Colonic mucosa (tissue), 4 donors: ENCODE measurements around the gene TREX2. TPM values are rescaled to one million over a fixed set of nuclear protein-coding genes. Genes with fewer than 3 reads are reported as not detected.

Experiments
- DNase-seq: peaks from one replicate; pipeline ENCODE4 v3.0.0-alpha.2; 2020
- H3K27ac ChIP-seq: fragments of 200-600 bp; one replicate; pipeline ENCODE4 v1.8.0; 2021
- H3K27me3 ChIP-seq: fragments of 200-600 bp; one replicate; pipeline ENCODE4 v1.8.0; 2021
- H3K36me3 ChIP-seq: fragments of 200-600 bp; one replicate; pipeline ENCODE4 v1.8.0; 2021
- H3K4me1 ChIP-seq: fragments of 200-600 bp; one replicate; pipeline ENCODE4 v1.8.0; 2021; ENCODE audit warnings: mild to moderate bottlenecking
- H3K4me3 ChIP-seq: fragments of 200-600 bp; one replicate; pipeline ENCODE4 v1.8.0; 2021
- H3K9ac ChIP-seq, 2 donors: one replicate each; pipeline ENCODE4 v1.7.0; 2013; ENCODE audit warnings: control low read depth in 2 of 2, low read depth in 2 of 2, low read length in 2 of 2
- H3K9me3 ChIP-seq: fragments of 200-600 bp; one replicate; pipeline ENCODE4 v1.8.0; 2021
- CTCF ChIP-seq: fragments of 200-600 bp; IDR thresholded peaks from one replicate; pipeline ENCODE4 v1.8.0; 2022; ENCODE audit warnings: antibody characterized with exemption, mild to moderate bottlenecking
- intact Hi-C: fragments of 100-400 bp; cut with DNase I; formaldehyde crosslinking; loops from one replicate; pipeline ENCODE4 v1.14.1; 2022
- total RNA-seq, 2 donors: library from RNA; stranded (reverse); fragmentation: NEBNext Ultra II Directional in 1 of 2; extraction: Animal tissue kit (Norgen Biotek cat#: 25700) in 1 of 2; gene quantifications; one replicate each; pipeline ENCODE4 v1.2.1, GENCODE V29; 2021
- donor health status: healthy.
- donor health status: DM: no; HTN: no; CAD: no.
- donor health status: DM: no; HTN: no; CAD: no.

TREX2 gene
- total RNA-seq, 2 donors from 2014 or later, result 1.2 TPM; not detected in 1

GRCh38 chrX:153454901-153455550, 9.2 kb upstream of the TREX2 start:
- no peaks in the 10 kb centered on the region for H3K9me3 ChIP-seq
- H3K9ac ChIP-seq, result no peak overlapping the region
- H3K27me3 ChIP-seq, result no peaks in the 10 kb centered on the region
- TF ChIP-seq CTCF, result no peak
- no peaks in the 10 kb centered on the region for H3K36me3 ChIP-seq
- H3K27ac ChIP-seq, result no peak overlapping the region
- H3K4me3 ChIP-seq, result no peak overlapping the region
- H3K4me1 ChIP-seq, result no peaks in the 10 kb centered on the region
- DNase-seq, result no peak
- intact Hi-C loops, result no loop called here

DNA sequence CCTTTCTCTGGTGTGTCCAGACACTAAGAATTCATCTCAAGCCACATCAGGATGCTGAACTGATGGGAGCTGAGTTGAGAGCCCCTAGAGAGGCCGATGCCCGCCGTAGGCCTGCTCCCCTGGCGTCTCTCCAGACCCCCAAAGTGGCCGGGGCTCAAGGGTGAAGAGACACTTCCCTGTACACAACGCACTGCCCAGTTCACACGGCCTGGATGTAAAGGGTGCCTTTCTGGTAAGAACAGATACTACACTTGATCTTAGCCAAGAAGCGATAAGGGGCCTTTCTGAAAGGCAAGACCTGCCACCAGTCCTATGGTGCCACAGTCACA, 5.1 kb upstream of the TREX2 start:
- intact Hi-C loops, result no loop called here
- no peak for DNase-seq
- H3K9ac ChIP-seq, result no peak overlapping the region
- no peaks in the 10 kb centered on the region for H3K4me1 ChIP-seq
- no peaks in the 10 kb centered on the region for H3K9me3 ChIP-seq
- TF ChIP-seq CTCF, result no peak
- no peak overlapping the region for H3K4me3 ChIP-seq
- H3K36me3 ChIP-seq, result no peaks in the 10 kb centered on the region
- no peak overlapping the region for H3K27ac ChIP-seq
- no peaks in the 10 kb centered on the region for H3K27me3 ChIP-seq

GRCh38 chrX:153450114-153450948, 4.5 kb upstream of the TREX2 start:
- no peak for TF ChIP-seq CTCF
- no peaks in the 10 kb centered on the region for H3K4me1 ChIP-seq
- H3K9me3 ChIP-seq, result no peaks in the 10 kb centered on the region
- no peaks in the 10 kb centered on the region for H3K36me3 ChIP-seq
- no peak overlapping the region for H3K27ac ChIP-seq
- intact Hi-C loops, result no loop called here
- H3K27me3 ChIP-seq, result no peaks in the 10 kb centered on the region
- no peak overlapping the region for H3K9ac ChIP-seq
- no peak overlapping the region for H3K4me3 ChIP-seq
- no peak for DNase-seq

- Histone ChIP-seq H3K27ac (no peak overlapping the region), H3K36me3 (no peaks in the 10 kb centered on the region), H3K9me3 (no peaks in the 10 kb centered on the region), H3K4me1 (no peaks in the 10 kb centered on the region), H3K4me3 (no peak overlapping the region), H3K9ac (no peak overlapping the region), H3K27me3 (no peaks in the 10 kb centered on the region)
- no peak for TF ChIP-seq CTCF
- intact Hi-C loops, result no loop called here
- no peak for DNase-seq
Observed at GRCh38 chrX:153449368-153450113, 3.7 kb upstream of the TREX2 start.

DNA sequence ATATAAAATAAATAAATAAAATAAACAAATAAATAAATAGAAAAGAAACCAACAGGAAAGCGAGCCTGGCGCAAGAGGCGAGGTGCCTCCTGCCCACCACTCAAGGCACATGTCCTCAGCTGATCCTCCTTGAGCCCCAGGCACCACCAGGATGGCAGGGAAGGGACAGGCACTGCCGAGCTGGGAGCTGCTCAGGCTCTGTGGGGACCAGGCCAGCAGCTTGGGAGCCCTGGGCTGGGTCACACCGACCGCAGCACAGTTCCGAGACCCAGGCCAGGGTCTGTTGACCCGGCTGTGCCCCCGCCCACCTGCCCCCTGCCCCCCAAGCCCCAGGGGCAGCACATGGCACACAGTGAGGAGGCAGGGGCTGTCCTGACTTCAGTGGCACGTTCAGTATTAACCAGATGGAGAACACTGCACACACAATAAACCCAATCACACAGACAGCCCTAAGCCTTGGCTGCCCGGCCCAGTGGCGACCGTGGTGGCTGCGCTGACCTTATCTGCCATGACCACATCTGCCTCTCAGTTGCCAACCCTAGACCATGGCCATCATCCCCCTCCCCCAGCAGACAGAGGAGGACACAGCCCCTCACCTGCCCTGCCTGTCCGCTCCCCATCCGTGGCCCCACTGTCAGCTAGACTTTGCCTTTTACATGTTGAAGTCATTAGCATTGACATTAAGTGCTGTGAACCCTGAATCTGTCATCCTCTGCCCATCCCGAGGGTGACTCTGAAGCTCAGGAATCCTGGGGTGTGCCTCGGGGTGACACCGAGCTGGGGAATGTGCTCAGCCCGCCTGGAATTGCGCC, 2.9 kb upstream of the TREX2 start:
- Histone ChIP-seq H3K27ac (no peak overlapping the region), H3K36me3 (no peaks in the 10 kb centered on the region), H3K9me3 (no peaks in the 10 kb centered on the region), H3K9ac (no peak overlapping the region), H3K27me3 (no peaks in the 10 kb centered on the region), H3K4me1 (no peaks in the 10 kb centered on the region), H3K4me3 (no peak overlapping the region)
- TF ChIP-seq CTCF, result no peak
- DNase-seq, result no peak
- intact Hi-C loops, result no loop called here
